Measurements from ENCODE around the gene STAP2. TPM values are rescaled to one million over a fixed set of nuclear protein-coding genes. Genes with fewer than 3 reads are reported as not detected.

The STAP2 gene
- total and polyA plus RNA-seq, 9 of the 15 experiments (the other 6 are each of a cell fraction or from before 2014, with no cell fraction given): 1.2 to 9.8 (median 4.5) TPM

DNA sequence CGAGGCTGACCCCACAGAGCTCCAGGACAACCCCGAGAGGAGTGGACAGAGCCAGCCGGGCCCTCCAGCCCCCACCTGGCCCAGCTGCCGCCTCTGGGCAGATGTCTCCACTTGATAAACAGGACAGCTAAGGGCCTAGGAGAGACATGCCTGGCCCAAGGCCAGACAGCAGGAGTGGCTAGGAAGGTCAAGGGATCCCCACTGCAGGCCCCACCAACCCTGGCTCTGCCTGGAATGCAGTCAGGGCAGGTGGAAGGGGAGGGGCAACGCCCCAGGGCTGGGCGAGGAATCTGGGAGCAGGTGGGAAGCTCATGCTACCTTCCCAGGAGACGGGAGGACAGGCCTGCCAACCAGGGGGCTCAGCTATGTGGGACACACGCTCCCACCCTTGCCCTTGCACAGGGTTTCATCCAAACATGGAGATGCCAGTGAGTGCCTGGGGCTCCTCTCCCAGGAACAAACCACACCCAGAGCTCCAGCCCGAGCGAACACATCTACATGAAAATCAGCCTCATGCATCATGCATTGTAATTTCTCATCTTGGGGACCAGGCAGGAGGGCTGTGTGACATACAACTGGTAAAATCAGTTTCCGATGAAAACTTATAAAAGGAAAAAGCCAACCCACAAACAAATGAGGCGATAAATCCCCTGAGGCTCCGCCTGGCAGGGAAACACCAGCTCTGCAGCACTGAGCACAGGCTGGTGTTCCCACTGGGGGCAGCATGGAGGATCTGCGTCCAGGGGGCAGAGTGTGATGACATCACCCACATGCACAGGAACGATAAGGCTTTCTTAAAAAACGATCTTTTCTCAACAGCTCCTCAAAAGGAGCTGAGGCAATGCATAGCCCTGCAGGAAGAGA, 36.8 kb upstream of the STAP2 start:
- ChIA-PET CTCF (ENCODE audit: low intra/inter-chr PET ratio) (interaction anchor here (0.9 to 1.4 kb wide), 4 partner anchors 24 to 261 kb away, joined by 3 to 6 read pairs (median 4); partner anchors contain the start of gene SH3GL1), POLR2A (interaction anchor here (0.6 to 5.2 kb wide), 23 partner anchors 7 to 148 kb away, joined by 3 to 46 read pairs (median 5); partner anchors contain the start of genes CHAF1A, HDGFL2, MPND and SH3GL1)
- BruUV-seq (replicated peaks): no TSS peak
- intact Hi-C loops (cut with micrococcal nuclease) (loop anchor here (1.0 kb wide), 1 partner anchor 25 kb away; the partner anchor contains the start of gene SH3GL1), in situ Hi-C loops (cut with MboI) (no loop called here)
- H4K20me1 ChIP-seq (replicated peaks; ENCODE audit: control insufficient read depth, insufficient read depth, low read length): peaks cover 11% of the 10 kb centered on the region
- peak; percentile 100 for FAIRE-seq
- H3K4me2 ChIP-seq (ENCODE audit: insufficient read depth, low read length): peak overlapping the region; percentile 85
- peak; percentile 75 for ATAC-seq
- H3K9me3 ChIP-seq (replicated peaks; ENCODE audit: control insufficient read depth, insufficient read depth, low read depth, low read length): no peaks in the 10 kb centered on the region
- peak overlapping the region; percentile 27; the same call in 1 of the 2 replicates for H2AFZ ChIP-seq (ENCODE audit: low read depth, low read length)
- H3K79me2 ChIP-seq (ENCODE audit: control insufficient read depth, insufficient read depth, low read length): peaks cover 92% of the 10 kb centered on the region
- H3K27me3 ChIP-seq (ENCODE audit: control insufficient read depth in 2 of 2, insufficient read depth in 2 of 2, low read length in 2 of 2): no peaks in the 10 kb centered on the region
- H3K9ac ChIP-seq (ENCODE audit: insufficient read depth in 1 of 2, low read depth in 2 of 2, low read length in 2 of 2): peak overlapping the region; percentile 93 to 94
- H3K4me3 ChIP-seq: peak overlapping the region; percentile 14; the same call in 1 of the 2 replicates
- peaks cover 62% of the 10 kb centered on the region; the same call in 2 of the 3 replicates for H3K36me3 ChIP-seq (ENCODE audit: control insufficient read depth, insufficient read depth, low read length)
- DNase-seq (ENCODE audit: extremely low read depth in 1 of 4, low spot score in 3 of 4): peak; percentile 78 to 95 (median 84)
- 1% methylated on average over 14 of the region's 16 CpGs for WGBS (ENCODE audit: insufficient coverage, low coverage, missing lambda C conversion rate)
- H3K4me1 ChIP-seq (replicated peaks in 1 of 2; ENCODE audit: control insufficient read depth in 2 of 2, insufficient read depth in 2 of 2, low read length in 2 of 2): peaks cover 68 to 88% of the 10 kb centered on the region in 2 experiments
- H3K9me1 ChIP-seq (ENCODE audit: control insufficient read depth, insufficient read depth, low read length): no peaks in the 10 kb centered on the region
- H3K27ac ChIP-seq (ENCODE audit: extremely low read depth, low read depth, low read length): peak overlapping the region; percentile 99
- TF ChIP-seq ZNF24 (IDR thresholded peaks at IDR 0.05): no peak
- TF ChIP-seq, protein P1, sequence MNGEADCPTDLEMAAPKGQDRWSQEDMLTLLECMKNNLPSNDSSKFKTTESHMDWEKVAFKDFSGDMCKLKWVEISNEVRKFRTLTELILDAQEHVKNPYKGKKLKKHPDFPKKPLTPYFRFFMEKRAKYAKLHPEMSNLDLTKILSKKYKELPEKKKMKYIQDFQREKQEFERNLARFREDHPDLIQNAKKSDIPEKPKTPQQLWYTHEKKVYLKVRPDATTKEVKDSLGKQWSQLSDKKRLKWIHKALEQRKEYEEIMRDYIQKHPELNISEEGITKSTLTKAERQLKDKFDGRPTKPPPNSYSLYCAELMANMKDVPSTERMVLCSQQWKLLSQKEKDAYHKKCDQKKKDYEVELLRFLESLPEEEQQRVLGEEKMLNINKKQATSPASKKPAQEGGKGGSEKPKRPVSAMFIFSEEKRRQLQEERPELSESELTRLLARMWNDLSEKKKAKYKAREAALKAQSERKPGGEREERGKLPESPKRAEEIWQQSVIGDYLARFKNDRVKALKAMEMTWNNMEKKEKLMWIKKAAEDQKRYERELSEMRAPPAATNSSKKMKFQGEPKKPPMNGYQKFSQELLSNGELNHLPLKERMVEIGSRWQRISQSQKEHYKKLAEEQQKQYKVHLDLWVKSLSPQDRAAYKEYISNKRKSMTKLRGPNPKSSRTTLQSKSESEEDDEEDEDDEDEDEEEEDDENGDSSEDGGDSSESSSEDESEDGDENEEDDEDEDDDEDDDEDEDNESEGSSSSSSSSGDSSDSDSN (IDR thresholded peaks at IDR 0.05; ENCODE audit: borderline replicate concordance in 1 of 2, low read depth in 2 of 2, low read length in 2 of 2): peak in 1 of 2 experiments; percentile 64; a peak in 1 of 4 replicates
- 0 out of 2 replicates have a peak, but pooled peaks have one; percentile 50 for TF ChIP-seq HCFC1 (IDR thresholded peaks at IDR 0.05; ENCODE audit: low read depth, low read length)
- peak; percentile 77 for TF ChIP-seq EP400 (IDR thresholded peaks at IDR 0.05)
- no peak for TF ChIP-seq ZNF12 (CRISPR knock-in tag; IDR thresholded peaks at IDR 0.05)
- TF ChIP-seq MEIS2 (IDR thresholded peaks at IDR 0.05; ENCODE audit: partially characterized antibody): peak; percentile 58
- TF ChIP-seq ARNT (IDR thresholded peaks at IDR 0.05): peak in 1 of 2 experiments; percentile 68; a peak in 1 of 4 replicates
- TF ChIP-seq, protein P2, sequence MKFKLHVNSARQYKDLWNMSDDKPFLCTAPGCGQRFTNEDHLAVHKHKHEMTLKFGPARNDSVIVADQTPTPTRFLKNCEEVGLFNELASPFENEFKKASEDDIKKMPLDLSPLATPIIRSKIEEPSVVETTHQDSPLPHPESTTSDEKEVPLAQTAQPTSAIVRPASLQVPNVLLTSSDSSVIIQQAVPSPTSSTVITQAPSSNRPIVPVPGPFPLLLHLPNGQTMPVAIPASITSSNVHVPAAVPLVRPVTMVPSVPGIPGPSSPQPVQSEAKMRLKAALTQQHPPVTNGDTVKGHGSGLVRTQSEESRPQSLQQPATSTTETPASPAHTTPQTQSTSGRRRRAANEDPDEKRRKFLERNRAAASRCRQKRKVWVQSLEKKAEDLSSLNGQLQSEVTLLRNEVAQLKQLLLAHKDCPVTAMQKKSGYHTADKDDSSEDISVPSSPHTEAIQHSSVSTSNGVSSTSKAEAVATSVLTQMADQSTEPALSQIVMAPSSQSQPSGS (CRISPR knock-in tag; IDR thresholded peaks at IDR 0.05): peak; percentile 99
- peak; percentile 94 for TF ChIP-seq CEBPG (CRISPR knock-in tag; IDR thresholded peaks at IDR 0.05)
- peak; percentile 77 to 84 for TF ChIP-seq CEBPG (tag; conservative IDR thresholded peaks at IDR 0.05 in 1 of 2, IDR thresholded peaks at IDR 0.05 in 1 of 2)
- TF ChIP-seq TCF3 (CRISPR knock-in tag; IDR thresholded peaks at IDR 0.05): peak; percentile 96
- TF ChIP-seq SMARCA4 (IDR thresholded peaks at IDR 0.05): peak; percentile 93
- no peak for TF ChIP-seq MECOM (CRISPR knock-in tag; IDR thresholded peaks at IDR 0.05)
- TF ChIP-seq DEAF1 (CRISPR knock-in tag; IDR thresholded peaks at IDR 0.05): no peak
- TF ChIP-seq SMC3 (conservative IDR thresholded peaks at IDR 0.05; ENCODE audit: insufficient read depth, low read depth, low read length): 0 out of 2 replicates have a peak, but pooled peaks have one; percentile 8
